PC-3 (cell line): Measurements from ENCODE around the gene KCNT2. TPM values are rescaled to one million over a fixed set of nuclear protein-coding genes. Genes with fewer than 3 reads are reported as not detected.

ENCODE experiments used
- ATAC-seq: fragments of 200-7000 bp; cut with Tn5 transposase; 2 replicates; pipeline ENCODE4 v1.9.1; 2020; ENCODE audit warnings: mild to moderate bottlenecking, moderate library complexity
- BruUV-seq: library from RNA; stranded (reverse); fragments of 400-500 nt; replicated peaks from 2 replicates; lab custom pipeline; 2021; lab: Mats Ljungman, UMichigan
- CTCF ChIA-PET: fragments of 300-600 bp; sonication (Branson Sonifier 250); formaldehyde crosslinking; loops from one replicate; lab custom pipeline; 2022; ENCODE audit warnings: antibody characterized with exemption; lab: Charles Lee
- POLR2A ChIA-PET: fragments of 300-600 bp; sonication (Branson Sonifier 250); formaldehyde crosslinking; loops from one replicate; lab custom pipeline; 2022; ENCODE audit warnings: antibody characterized with exemption; ENCODE audit not compliant: unreplicated experiment; lab: Charles Lee
- DNase-seq: peaks from one replicate; pipeline ENCODE4 v3.0.0-alpha.2; 2015
- H2AFZ ChIP-seq: fragments of 300-600 bp; sonication (generic); 2 replicates; pipeline ENCODE4 v1.6.0; 2016; ENCODE audit warnings: antibody characterized with exemption, low read length
- H3F3A ChIP-seq: fragments of 300-600 bp; sonication (generic); one replicate; pipeline ENCODE4 v1.6.0; 2017; ENCODE audit warnings: antibody characterized with exemption, low read length, control low read depth, mild to moderate bottlenecking; ENCODE audit not compliant: unreplicated experiment
- H3K27ac ChIP-seq: fragments of 300-600 bp; sonication (generic); 2 replicates; pipeline ENCODE4 v1.5.1; 2016; ENCODE audit warnings: mild to moderate bottlenecking, low read length
- H3K27me3 ChIP-seq: fragments of 300-600 bp; sonication (generic); 2 replicates; pipeline ENCODE4 v1.6.1; 2016; ENCODE audit warnings: low read length, mixed read lengths
- H3K36me3 ChIP-seq: fragments of 300-600 bp; sonication (generic); 2 replicates; pipeline ENCODE4 v1.6.1; 2016; ENCODE audit warnings: low read depth, mixed run types, low read length, mixed read lengths
- H3K4me1 ChIP-seq: fragments of 300-600 bp; sonication (generic); 2 replicates; pipeline ENCODE4 v1.5.1; 2016; ENCODE audit warnings: low read length; ENCODE audit not compliant: insufficient read depth
- H3K4me2 ChIP-seq: fragments of 300-600 bp; sonication (generic); 2 replicates; pipeline ENCODE4 v1.6.0; 2016; ENCODE audit warnings: low read length
- H3K4me3 ChIP-seq: fragments of 300-600 bp; sonication (generic); 2 replicates; pipeline ENCODE4 v1.5.1; 2016; ENCODE audit warnings: mild to moderate bottlenecking, low read length, mixed read lengths
- H3K79me2 ChIP-seq: fragments of 300-600 bp; sonication (generic); 2 replicates; pipeline ENCODE4 v1.6.1; 2017; ENCODE audit warnings: low read length, mixed read lengths
- H3K9ac ChIP-seq: fragments of 300-600 bp; sonication (generic); 2 replicates; pipeline ENCODE4 v1.6.0; 2016; ENCODE audit warnings: mild to moderate bottlenecking, low read length
- H3K9me2 ChIP-seq: fragments of 300-600 bp; sonication (generic); replicated peaks from 2 replicates; pipeline ENCODE4 v1.6.1; 2016; ENCODE audit warnings: mixed run types, low read length, mixed read lengths
- H3K9me3 ChIP-seq: fragments of 300-600 bp; sonication (generic); 2 replicates; pipeline ENCODE4 v1.6.1; 2016; ENCODE audit warnings: low read length, mixed read lengths
- H4K20me1 ChIP-seq: fragments of 300-600 bp; sonication (generic); 2 replicates; pipeline ENCODE4 v1.6.1; 2016; ENCODE audit warnings: low read length, mixed read lengths
- CTCF ChIP-seq: fragments of 300-600 bp; sonication (generic); conservative IDR thresholded peaks from 2 replicates; pipeline ENCODE4 v1.5.1; 2017; ENCODE audit warnings: antibody characterized with exemption, low read depth, mild to moderate bottlenecking, low read length
- EZH2 ChIP-seq: fragments of 300-600 bp; sonication (generic); IDR thresholded peaks from one replicate; pipeline ENCODE4 v1.6.1; 2017; ENCODE audit warnings: antibody characterized with exemption, mild to moderate bottlenecking, low read length; ENCODE audit not compliant: unreplicated experiment
- EZH2phosphoT487 ChIP-seq: fragments of 300-600 bp; sonication (generic); IDR thresholded peaks from 2 replicates; pipeline ENCODE4 v1.6.1; 2018; ENCODE audit warnings: mild to moderate bottlenecking, antibody characterized with exemption, low read length, borderline replicate concordance
- intact Hi-C: fragments of 100-400 bp; cut with micrococcal nuclease; formaldehyde crosslinking; loops from 2 replicates; pipeline ENCODE4 v1.9.0; 2023
- total RNA-seq: library from RNA; depleted of rRNA; stranded (reverse); fragments of >200 nt; gene quantifications from 2 replicates; pipeline ENCODE4 v1.2.3, GENCODE V29; 2014

The KCNT2 gene
- total RNA-seq, 1 experiment from 2014 or later = 0.26 TPM

GRCh38 chr1:196494766-196495165, 113.5 kb downstream of the KCNT2 start:
- Histone ChIP-seq H3K9me2 (no peaks in the 10 kb centered on the region), H3K4me2 (no peak overlapping the region), H3K27me3 (no peaks in the 10 kb centered on the region), H3K9ac (no peak overlapping the region), H4K20me1 (no peaks in the 10 kb centered on the region), H3F3A (no peaks in the 10 kb centered on the region), H3K4me1 (no peaks in the 10 kb centered on the region), H3K36me3 (no peaks in the 10 kb centered on the region), H3K27ac (no peak overlapping the region), H3K79me2 (no peaks in the 10 kb centered on the region), H2AFZ (no peak overlapping the region), H3K4me3 (no peak overlapping the region), H3K9me3 (no peaks in the 10 kb centered on the region)
- DNase-seq = no peak
- no TSS peak for BruUV-seq
- intact Hi-C loops = no loop called here
- CTCF ChIA-PET = no interaction called here
- POLR2A ChIA-PET = no interaction called here
- no peak for ATAC-seq
- TF ChIP-seq CTCF = no peak
- TF ChIP-seq EZH2 = no peak
- TF ChIP-seq EZH2phosphoT487 = no peak

- no peaks in the 10 kb centered on the region for H3K9me3 ChIP-seq
- H3K79me2 ChIP-seq = no peaks in the 10 kb centered on the region
- H3K36me3 ChIP-seq = no peaks in the 10 kb centered on the region
- no peak overlapping the region for H3K4me2 ChIP-seq
- no peak overlapping the region for H3K9ac ChIP-seq
- no peaks in the 10 kb centered on the region for H3K27me3 ChIP-seq
- no peaks in the 10 kb centered on the region for H3K4me1 ChIP-seq
- intact Hi-C loops = no loop called here
- H3K4me3 ChIP-seq = no peak overlapping the region
- no peaks in the 10 kb centered on the region for H3K9me2 ChIP-seq
- TF ChIP-seq CTCF = no peak
- CTCF ChIA-PET = no interaction called here
- POLR2A ChIA-PET = no interaction called here
- no peaks in the 10 kb centered on the region for H3F3A ChIP-seq
- no peak overlapping the region for H3K27ac ChIP-seq
- no peak overlapping the region for H2AFZ ChIP-seq
- ATAC-seq (no peak), DNase-seq (no peak)
- no TSS peak for BruUV-seq
- no peaks in the 10 kb centered on the region for H4K20me1 ChIP-seq
Observed at GRCh38 chr1:196493881-196494280, 114.4 kb downstream of the KCNT2 start.

- BruUV-seq = no TSS peak
- Histone ChIP-seq H3K79me2 (no peaks in the 10 kb centered on the region), H3K4me1 (no peaks in the 10 kb centered on the region; the same call in 1 of the 2 replicates), H3K9ac (no peak overlapping the region), H3F3A (no peaks in the 10 kb centered on the region), H2AFZ (no peak overlapping the region), H3K36me3 (no peaks in the 10 kb centered on the region), H3K27me3 (no peaks in the 10 kb centered on the region), H4K20me1 (no peaks in the 10 kb centered on the region), H3K27ac (no peak overlapping the region), H3K4me2 (no peak overlapping the region), H3K9me2 (no peaks in the 10 kb centered on the region), H3K4me3 (no peak overlapping the region), H3K9me3 (no peaks in the 10 kb centered on the region)
- POLR2A ChIA-PET = no interaction called here
- no peak for DNase-seq
- no peak for TF ChIP-seq EZH2
- no peak for TF ChIP-seq CTCF
- no peak for TF ChIP-seq EZH2phosphoT487
- ATAC-seq = no peak
- intact Hi-C loops = no loop called here
- CTCF ChIA-PET = no interaction called here
Observed at GRCh38 chr1:196488579-196488978, 119.7 kb downstream of the KCNT2 start.
